Measurements from ENCODE around the gene SLC12A8.

SLC12A8 gene

DNA sequence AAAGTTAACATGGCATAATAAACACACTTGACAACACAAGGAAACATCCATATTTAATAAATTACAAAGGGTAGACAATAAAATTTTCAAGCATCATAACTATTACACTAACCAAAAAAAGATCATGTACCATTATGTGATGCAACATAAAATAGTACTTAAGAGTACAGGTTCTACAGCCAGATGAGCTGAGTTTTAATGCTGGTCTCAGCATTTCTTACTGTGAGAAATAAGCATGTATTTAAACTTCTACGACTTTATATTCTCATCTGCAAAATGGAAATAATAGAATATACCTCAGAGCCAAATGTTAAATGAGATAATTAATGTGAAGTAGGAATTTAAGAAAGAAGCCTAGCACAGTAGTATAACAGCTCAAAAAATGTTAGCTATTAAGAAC, 33.7 kb upstream of the SLC12A8 start:
- H3K4me3 ChIP-seq (replicated peaks; ENCODE audit: low read depth, low read length): no peak overlapping the region
- TF ChIP-seq, protein P1, sequence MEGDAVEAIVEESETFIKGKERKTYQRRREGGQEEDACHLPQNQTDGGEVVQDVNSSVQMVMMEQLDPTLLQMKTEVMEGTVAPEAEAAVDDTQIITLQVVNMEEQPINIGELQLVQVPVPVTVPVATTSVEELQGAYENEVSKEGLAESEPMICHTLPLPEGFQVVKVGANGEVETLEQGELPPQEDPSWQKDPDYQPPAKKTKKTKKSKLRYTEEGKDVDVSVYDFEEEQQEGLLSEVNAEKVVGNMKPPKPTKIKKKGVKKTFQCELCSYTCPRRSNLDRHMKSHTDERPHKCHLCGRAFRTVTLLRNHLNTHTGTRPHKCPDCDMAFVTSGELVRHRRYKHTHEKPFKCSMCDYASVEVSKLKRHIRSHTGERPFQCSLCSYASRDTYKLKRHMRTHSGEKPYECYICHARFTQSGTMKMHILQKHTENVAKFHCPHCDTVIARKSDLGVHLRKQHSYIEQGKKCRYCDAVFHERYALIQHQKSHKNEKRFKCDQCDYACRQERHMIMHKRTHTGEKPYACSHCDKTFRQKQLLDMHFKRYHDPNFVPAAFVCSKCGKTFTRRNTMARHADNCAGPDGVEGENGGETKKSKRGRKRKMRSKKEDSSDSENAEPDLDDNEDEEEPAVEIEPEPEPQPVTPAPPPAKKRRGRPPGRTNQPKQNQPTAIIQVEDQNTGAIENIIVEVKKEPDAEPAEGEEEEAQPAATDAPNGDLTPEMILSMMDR (IDR thresholded peaks at IDR 0.05; ENCODE audit: low read length, missing control alignments): no peak
- no peak for DNase-seq (ENCODE audit: low read depth)

DNA sequence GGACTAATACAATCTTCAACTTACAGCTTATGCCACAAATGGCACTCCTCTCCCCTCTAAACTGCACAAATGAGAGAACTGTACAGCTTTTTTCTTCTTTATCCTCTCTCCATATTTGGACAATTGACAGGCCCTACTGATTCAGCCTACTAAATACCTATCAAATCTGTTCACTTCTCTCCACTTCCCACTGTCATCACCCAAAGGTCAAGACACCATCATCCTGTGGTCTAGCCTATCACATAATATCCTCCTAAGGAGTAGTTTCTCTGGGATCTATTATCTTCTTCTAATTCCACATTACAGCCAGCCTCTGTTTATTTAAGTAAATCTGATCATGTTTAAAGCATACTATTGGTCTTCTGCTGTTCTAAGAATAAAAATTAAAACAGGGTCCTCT, 33.0 kb upstream of the SLC12A8 start:
- H3K4me3 ChIP-seq (replicated peaks; ENCODE audit: low read depth, low read length): no peak overlapping the region
- TF ChIP-seq, protein P1 (IDR thresholded peaks at IDR 0.05; ENCODE audit: low read length, missing control alignments): no peak
- DNase-seq (ENCODE audit: low read depth): peak; percentile 11

DNA sequence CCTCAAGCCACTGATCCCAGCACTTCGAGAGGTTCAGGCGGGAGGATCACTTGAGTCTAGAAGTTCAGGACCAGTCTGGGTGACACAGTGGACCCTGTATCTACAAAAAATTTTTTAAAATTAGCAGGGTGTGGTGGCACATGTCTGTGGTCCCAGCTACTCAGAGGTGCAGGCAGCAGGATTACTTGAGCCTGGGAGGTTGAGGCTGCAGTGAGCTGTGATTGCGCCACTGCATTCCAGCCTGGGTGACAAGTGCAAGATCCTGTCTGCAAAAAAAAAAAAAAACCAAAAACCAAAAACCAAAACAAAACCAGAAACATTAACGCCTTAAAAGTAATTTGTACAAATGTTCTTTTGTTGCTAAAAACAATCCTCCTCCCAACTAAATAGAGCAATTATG, 27.9 kb upstream of the SLC12A8 start:
- no peak overlapping the region for H3K4me3 ChIP-seq (replicated peaks; ENCODE audit: low read depth, low read length)
- peak; percentile 34 for DNase-seq (ENCODE audit: low read depth)
- TF ChIP-seq, protein P1 (IDR thresholded peaks at IDR 0.05; ENCODE audit: low read length, missing control alignments): no peak

DNA sequence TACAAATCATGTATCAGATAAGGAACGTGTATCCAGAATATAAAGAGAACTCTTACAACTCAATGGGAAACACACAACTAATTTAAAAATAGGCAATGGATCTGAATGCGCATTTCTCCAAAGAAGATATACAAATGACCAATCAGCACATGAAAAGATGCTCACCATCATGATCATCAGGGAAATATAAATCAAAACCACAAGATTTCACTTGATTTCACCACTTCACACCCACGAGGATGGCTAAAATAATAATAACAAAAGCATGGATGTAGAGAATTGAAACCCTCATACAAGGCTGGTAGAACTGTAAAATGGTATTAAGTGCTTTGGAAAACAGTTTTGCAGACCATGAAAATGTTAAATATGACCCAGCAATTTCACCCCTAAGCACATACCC, 26.7 kb upstream of the SLC12A8 start:
- no peak for DNase-seq (ENCODE audit: low read depth)
- TF ChIP-seq, protein P1 (IDR thresholded peaks at IDR 0.05; ENCODE audit: low read length, missing control alignments): no peak
- H3K4me3 ChIP-seq (replicated peaks; ENCODE audit: low read depth, low read length): no peak overlapping the region

DNA sequence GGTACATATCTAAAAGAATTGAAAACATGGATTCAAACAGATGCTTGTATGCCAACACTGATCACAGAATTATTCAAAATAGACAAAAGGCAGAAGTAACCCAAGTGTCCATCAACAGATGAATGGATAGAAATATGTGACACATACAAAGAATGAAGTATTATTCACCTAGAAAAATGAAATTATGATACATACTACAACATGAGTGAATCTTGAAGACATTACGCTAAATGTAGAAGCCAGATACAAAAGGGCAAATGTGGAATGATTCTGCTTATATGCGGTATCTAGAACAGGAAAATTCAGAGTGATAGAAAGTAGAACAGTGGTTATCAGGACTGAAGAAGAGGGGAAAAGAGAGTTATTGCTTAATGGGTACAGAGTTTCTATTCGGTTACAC, 26.2 kb upstream of the SLC12A8 start:
- TF ChIP-seq, protein P1 (IDR thresholded peaks at IDR 0.05; ENCODE audit: low read length, missing control alignments): no peak
- H3K4me3 ChIP-seq (replicated peaks; ENCODE audit: low read depth, low read length): no peak overlapping the region
- no peak for DNase-seq (ENCODE audit: low read depth)

DNA sequence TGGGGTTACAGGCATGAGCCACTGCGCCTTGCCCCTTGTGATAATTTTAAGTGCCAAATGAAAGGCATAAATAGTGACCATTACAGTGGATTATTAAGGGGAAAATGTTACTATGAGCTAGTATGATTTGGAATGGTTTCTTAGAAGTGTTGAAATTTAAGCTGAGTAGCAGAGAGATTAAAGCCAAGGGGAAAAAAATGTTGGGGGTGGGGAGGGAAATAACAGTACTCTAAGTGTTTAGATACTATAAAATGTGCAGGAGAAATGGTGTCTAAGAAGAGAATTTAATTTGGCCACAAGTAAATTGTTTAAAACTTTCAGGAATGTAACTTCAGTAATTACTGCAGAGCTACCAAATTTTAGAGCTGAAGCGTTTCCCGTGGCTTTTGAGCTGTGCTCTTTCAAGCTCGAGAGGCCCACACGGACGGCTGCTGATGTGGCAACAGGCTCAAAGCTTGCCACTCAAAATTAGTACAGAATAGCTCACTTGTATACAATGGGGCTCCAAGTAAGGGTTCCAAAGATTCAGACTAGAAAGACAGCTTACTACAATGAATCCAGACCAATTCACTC, 23.9 kb upstream of the SLC12A8 start:
- H3K4me3 ChIP-seq (replicated peaks; ENCODE audit: low read depth, low read length): no peak overlapping the region
- TF ChIP-seq, protein P1 (IDR thresholded peaks at IDR 0.05; ENCODE audit: low read length, missing control alignments): no peak
- peak; percentile 29 for DNase-seq (ENCODE audit: low read depth)

DNA sequence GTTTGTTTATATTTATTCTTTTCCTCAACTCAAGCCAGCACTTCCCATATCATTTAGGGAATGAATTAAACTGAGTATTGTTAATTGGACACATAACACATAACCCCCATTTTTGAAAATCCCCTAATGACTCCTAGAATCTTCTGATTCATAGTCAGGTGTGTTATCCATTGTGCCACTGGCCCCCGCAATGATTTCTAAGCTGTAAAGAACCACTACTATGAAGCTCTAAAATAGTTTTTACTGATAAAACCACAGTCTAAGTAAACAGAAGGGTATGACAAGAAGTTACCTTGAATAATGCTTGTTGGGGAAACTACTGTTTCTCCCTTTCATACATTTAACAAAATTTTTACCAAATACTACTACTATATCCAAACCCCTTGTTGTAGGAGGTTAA, 22.3 kb upstream of the SLC12A8 start:
- TF ChIP-seq, protein P1 (IDR thresholded peaks at IDR 0.05; ENCODE audit: low read length, missing control alignments): no peak
- DNase-seq (ENCODE audit: low read depth): no peak

More for the DNA sequence above, 22.3 kb upstream of the SLC12A8 start:
- no peak overlapping the region for H3K4me3 ChIP-seq (replicated peaks; ENCODE audit: low read depth, low read length)
